Left lung (tissue), 10 donors: ENCODE measurements around the gene FYN. TPM values are rescaled to one million over a fixed set of nuclear protein-coding genes. Genes with fewer than 3 reads are reported as not detected.

Experiments
- ATAC-seq: fragments of 200-7000 bp; cut with Tn5 transposase; one replicate; pipeline ENCODE4 v1.9.1; 2020; ENCODE audit warnings: moderate library complexity
- DNase-seq, 4 donors: peaks; one replicate each; pipeline ENCODE4 v3.0.0-alpha.2; 2013 to 2020
- H3K27ac ChIP-seq, 2 donors: fragments of 200-600 bp; sonication (generic) in 1 of 2; one replicate each; pipeline versions ENCODE4 v1.5.0 to v1.8.0; 2020 to 2021
- H3K27me3 ChIP-seq, 2 donors: fragments of 200-600 bp; sonication (generic) in 1 of 2; one replicate each; pipeline versions ENCODE4 v1.5.0 to v1.8.0; 2020 to 2021
- H3K36me3 ChIP-seq, 2 donors: fragments of 200-600 bp; sonication (generic) in 1 of 2; one replicate each; pipeline versions ENCODE4 v1.5.0 to v1.8.0; 2020 to 2021
- H3K4me1 ChIP-seq, 2 donors: fragments of 200-600 bp; one replicate each; pipeline ENCODE4 v1.8.0; 2021
- H3K4me3 ChIP-seq, 2 donors: fragments of 200-600 bp; sonication (generic) in 1 of 2; one replicate each; pipeline versions ENCODE4 v1.5.0 to v1.8.0; 2020 to 2021; ENCODE audit warnings: mild to moderate bottlenecking in 1 of 2
- H3K9me3 ChIP-seq, 2 donors: fragments of 200-600 bp; sonication (generic) in 1 of 2; one replicate each; pipeline versions ENCODE4 v1.5.0 to v1.8.0; 2020 to 2021
- intact Hi-C, 2 donors: fragments of 100-400 bp; cut with DNase I; formaldehyde crosslinking; loops; one replicate each; pipeline versions ENCODE4 v1.11.2 to v1.14.2; 2022
- polyA plus RNA-seq, 6 donors: library from polyadenylated mRNA; unstranded; fragments of 120-200 nt; gene quantifications; one replicate each; pipeline ENCODE4 v1.2.1, GENCODE V29; 2013; ENCODE audit not compliant: insufficient read length in 6 of 6
- total RNA-seq, 2 donors: library from RNA; stranded (reverse); fragmentation: NEBNext Ultra II Directional; extraction: Animal tissue kit (Norgen Biotek cat#: 25700); gene quantifications; one replicate each; pipeline ENCODE4 v1.2.1, GENCODE V29; 2021
- TF ChIP-seq, protein P1 (sequence below), 2 donors: fragments of 200-600 bp; sonication (generic) in 1 of 2; IDR thresholded peaks; one replicate each; pipeline versions ENCODE4 v1.5.0 to v1.8.0; 2021; ENCODE audit warnings: antibody characterized with exemption in 2 of 2
- donor health status: DM: no; HTN: yes; CAD: no.
- donor health status: DM: no; HTN: no; CAD: no.

FYN gene
- total and polyA plus RNA-seq, 8 donors, result 58.8 to 165 (median 144) TPM

- Histone ChIP-seq H3K27me3 (no peaks in the 10 kb centered on the region), H3K4me3 (no peak overlapping the region), H3K4me1 (peaks cover 0 to 28% of the 10 kb centered on the region in 2 donors), H3K27ac (no peak overlapping the region), H3K36me3 (peaks cover 0 to 3% of the 10 kb centered on the region in 2 donors), H3K9me3 (peaks cover 0 to 4% of the 10 kb centered on the region in 2 donors)
- DNase-seq, result peak in 2 of 4 donors; percentile 37 to 58
- ATAC-seq, result no peak
- TF ChIP-seq, protein P1, sequence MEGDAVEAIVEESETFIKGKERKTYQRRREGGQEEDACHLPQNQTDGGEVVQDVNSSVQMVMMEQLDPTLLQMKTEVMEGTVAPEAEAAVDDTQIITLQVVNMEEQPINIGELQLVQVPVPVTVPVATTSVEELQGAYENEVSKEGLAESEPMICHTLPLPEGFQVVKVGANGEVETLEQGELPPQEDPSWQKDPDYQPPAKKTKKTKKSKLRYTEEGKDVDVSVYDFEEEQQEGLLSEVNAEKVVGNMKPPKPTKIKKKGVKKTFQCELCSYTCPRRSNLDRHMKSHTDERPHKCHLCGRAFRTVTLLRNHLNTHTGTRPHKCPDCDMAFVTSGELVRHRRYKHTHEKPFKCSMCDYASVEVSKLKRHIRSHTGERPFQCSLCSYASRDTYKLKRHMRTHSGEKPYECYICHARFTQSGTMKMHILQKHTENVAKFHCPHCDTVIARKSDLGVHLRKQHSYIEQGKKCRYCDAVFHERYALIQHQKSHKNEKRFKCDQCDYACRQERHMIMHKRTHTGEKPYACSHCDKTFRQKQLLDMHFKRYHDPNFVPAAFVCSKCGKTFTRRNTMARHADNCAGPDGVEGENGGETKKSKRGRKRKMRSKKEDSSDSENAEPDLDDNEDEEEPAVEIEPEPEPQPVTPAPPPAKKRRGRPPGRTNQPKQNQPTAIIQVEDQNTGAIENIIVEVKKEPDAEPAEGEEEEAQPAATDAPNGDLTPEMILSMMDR (IDR thresholded peaks at IDR 0.05), result no peak
- intact Hi-C loops, result no loop called here
Observed at GRCh38 chr6:111734068-111735061, 138.9 kb downstream of the FYN start.

- H3K4me3 ChIP-seq, result no peak overlapping the region
- intact Hi-C loops, result no loop called here
- H3K27ac ChIP-seq, result no peak overlapping the region
- peaks cover 0 to 4% of the 10 kb centered on the region in 2 donors for H3K9me3 ChIP-seq
- H3K36me3 ChIP-seq, result peaks cover 0 to 3% of the 10 kb centered on the region in 2 donors
- TF ChIP-seq, protein P1 (IDR thresholded peaks at IDR 0.05), result no peak
- ATAC-seq (no peak), DNase-seq (no peak)
- H3K27me3 ChIP-seq, result no peaks in the 10 kb centered on the region
- peaks cover 0 to 19% of the 10 kb centered on the region in 2 donors for H3K4me1 ChIP-seq
Observed at GRCh38 chr6:111732390-111732789, 140.9 kb downstream of the FYN start.

GRCh38 chr6:111731456-111732195 lies 141.6 kb downstream of the FYN start:
- peak; percentile 19 for ATAC-seq
- intact Hi-C loops, result no loop called here
- Histone ChIP-seq H3K27ac (no peak overlapping the region), H3K4me3 (no peak overlapping the region), H3K9me3 (peaks cover 0 to 4% of the 10 kb centered on the region in 2 donors), H3K4me1 (peaks cover 0 to 16% of the 10 kb centered on the region in 2 donors), H3K36me3 (peaks cover 0 to 3% of the 10 kb centered on the region in 2 donors), H3K27me3 (no peaks in the 10 kb centered on the region)
- DNase-seq, result peak in 2 of 4 donors; percentile 53 to 71
- TF ChIP-seq, protein P1 (IDR thresholded peaks at IDR 0.05), result no peak

DNA sequence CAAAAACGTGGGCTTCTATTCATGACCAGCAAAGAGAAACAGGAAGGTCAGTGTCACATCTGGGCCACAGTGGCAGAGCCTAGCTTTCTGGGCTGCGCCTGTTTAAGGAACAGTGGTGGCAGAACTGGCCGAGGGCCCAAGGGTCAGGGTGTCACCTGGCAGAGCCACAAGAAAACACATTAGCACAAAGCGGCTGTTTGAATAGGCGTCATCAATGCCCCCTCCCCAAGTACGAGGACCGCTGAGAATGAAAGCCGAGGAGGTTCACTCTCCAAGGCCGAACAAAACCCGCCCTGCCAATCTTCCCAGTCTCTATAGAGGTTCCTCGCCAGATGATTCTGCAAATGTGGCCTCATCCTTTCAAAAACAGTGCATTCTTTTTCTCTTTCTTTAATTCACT lies 142.4 kb downstream of the FYN start:
- Histone ChIP-seq H3K4me3 (no peak overlapping the region), H3K27ac (peak overlapping the region in 1 of 2 donors; percentile 29), H3K27me3 (no peaks in the 10 kb centered on the region), H3K4me1 (peaks cover 0 to 11% of the 10 kb centered on the region in 2 donors), H3K36me3 (peaks cover 0 to 3% of the 10 kb centered on the region in 2 donors), H3K9me3 (peaks cover 0 to 4% of the 10 kb centered on the region in 2 donors)
- no peak for ATAC-seq
- no peak for DNase-seq
- TF ChIP-seq, protein P1 (IDR thresholded peaks at IDR 0.05), result no peak
- intact Hi-C loops, result no loop called here
